GM19193 (cell line): ENCODE results near the gene GOLGA5.

Experiments used
- POLR2A ChIP-seq: IDR thresholded peaks from 4 replicates; pipeline ENCODE4 v1.6.1; 2011; ENCODE audit not compliant: insufficient read depth, insufficient read length; ENCODE audit errors: extremely low read depth

The GOLGA5 gene

GRCh38 chr14:92861856-92862745 is 68.0 kb downstream of the GOLGA5 start:
- TF ChIP-seq POLR2A = no peak

GRCh38 chr14:92863286-92864080 is 69.4 kb downstream of the GOLGA5 start:
- TF ChIP-seq POLR2A = no peak

GRCh38 chr14:92865674-92866073 is 71.6 kb downstream of the GOLGA5 start:
- TF ChIP-seq POLR2A = no peak

GRCh38 chr14:92866181-92866752 is 72.2 kb downstream of the GOLGA5 start:
- TF ChIP-seq POLR2A = no peak

DNA sequence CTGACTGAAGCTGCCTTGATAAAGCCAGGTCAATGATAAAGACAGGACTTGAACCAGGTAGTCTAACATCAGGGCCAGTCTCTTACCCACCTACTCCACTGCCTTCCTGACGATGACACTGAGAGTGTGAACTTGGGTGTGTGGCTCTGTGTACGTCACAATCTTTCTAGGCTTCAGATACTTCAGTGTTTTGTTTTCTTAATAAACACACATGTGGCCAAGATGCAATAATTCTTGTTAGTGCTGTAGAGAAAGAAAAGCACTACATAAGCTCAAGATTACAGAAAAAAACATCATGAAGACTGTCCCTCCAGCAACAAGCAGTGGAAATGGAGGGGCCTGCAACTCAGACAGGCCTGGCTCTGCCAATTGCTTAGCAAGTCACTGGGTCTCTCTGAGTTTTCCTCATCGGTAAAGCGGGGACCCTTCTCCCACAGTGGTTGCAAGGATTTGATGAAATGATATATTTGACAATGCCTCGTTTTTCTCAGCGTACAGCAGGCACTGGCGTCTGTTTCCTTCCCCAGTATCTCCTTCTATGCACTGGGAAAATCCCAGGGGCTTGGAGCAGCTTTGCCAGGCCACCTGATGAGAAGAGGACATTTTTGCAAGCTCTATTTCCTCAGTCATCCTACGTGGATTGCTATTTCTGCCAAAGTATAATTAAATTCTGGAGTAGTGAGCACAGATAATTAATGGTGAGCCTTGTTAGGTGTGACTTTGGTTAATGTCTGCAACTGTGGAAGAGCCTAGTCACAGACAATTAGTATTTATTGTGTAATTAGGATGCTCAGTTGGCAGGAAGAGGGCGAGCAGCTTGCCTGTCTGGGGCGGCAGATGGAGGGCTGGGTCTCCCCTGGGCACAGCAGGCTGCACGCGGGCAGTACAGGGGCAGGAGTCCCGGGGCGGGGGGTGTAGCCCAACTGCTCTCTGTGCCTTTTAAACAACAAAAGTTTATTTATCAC is 73.1 kb downstream of the GOLGA5 start:
- TF ChIP-seq POLR2A = no peak

DNA sequence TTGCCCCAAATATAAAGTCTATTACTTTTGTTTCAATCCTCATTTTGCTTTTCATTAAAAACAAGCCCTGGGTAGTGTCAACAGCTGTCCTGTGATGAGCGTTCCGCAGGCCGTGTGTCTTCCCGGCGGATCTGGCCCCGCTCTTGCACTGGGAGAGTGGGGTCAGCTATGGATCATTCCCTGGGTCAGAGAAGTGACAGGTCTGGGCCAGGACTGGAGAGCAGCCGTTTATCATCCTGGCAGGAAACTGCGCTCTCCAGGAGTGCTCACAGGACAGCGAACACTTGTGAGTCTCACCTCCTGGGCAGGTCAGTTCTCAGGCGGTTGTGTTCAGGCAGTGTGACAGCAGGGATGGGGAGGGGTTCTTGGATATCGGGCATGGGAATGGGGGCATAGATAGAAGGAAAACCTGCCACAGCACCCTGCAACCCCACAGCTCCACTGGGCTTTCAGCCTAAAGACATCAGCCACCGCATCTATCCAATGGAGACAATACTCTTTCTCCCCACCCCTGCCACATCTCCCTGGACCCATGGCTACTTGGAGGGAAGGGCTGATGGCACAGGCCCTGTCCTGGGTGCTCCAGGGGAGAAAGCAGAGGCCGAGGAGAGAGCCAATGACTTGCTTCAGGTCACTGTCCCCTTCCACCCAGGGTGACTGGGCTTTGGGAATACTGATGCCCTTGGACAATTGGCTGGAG is 81.0 kb downstream of the GOLGA5 start:
- TF ChIP-seq POLR2A = no peak

- no peak for TF ChIP-seq POLR2A
Observed at GRCh38 chr14:92877757-92878431, 83.8 kb downstream of the GOLGA5 start.

DNA sequence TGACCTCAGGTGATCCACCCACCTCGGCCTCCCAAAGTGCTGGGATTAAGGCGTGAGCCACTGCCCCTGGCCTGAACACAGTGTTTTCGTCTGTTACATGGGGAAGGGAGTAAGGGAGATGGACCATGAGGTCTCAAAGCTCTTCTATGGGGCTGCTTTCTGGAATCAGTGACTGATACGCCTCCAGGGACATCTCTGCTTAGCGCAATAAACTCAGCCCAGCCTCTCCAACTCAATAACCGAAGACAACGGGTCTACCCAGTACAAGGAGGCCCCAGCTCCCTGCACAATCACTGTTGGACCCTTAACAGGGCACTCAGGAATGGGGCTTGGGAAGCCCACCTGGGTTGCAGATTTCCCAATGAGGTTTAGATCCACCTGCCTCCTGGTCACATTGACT is 86.2 kb downstream of the GOLGA5 start:
- TF ChIP-seq POLR2A = no peak

GRCh38 chr14:92880851-92881250 is 86.7 kb downstream of the GOLGA5 start:
- no peak for TF ChIP-seq POLR2A

GRCh38 chr14:92883066-92883465 is 89.0 kb downstream of the GOLGA5 start:
- TF ChIP-seq POLR2A = no peak

GRCh38 chr14:92884410-92884809 is 90.3 kb downstream of the GOLGA5 start:
- TF ChIP-seq POLR2A = no peak

GRCh38 chr14:92885279-92886061 is 91.4 kb downstream of the GOLGA5 start:
- no peak for TF ChIP-seq POLR2A
